ENCODE measurements around the gene CXCL5. TPM values are rescaled to one million over a fixed set of nuclear protein-coding genes. Genes with fewer than 3 reads are reported as not detected.
A peak's percentile ranks its signal among the peaks of the same experiment; 100 is the strongest.

CXCL5 gene
- total RNA-seq, 1 donor from 2014 or later, result 0.45 TPM

- H3K27me3 Mint-ChIP-seq (ENCODE audit: low read depth), result peaks cover 50% of the 10 kb centered on the region
- H3K9me3 Mint-ChIP-seq, result peaks cover 13% of the 10 kb centered on the region
- DNase-seq (ENCODE audit: low spot score in 2 of 2, unreplicated experiment in 2 of 2), result no peak
- H3K4me3 Mint-ChIP-seq, result no peak overlapping the region
- H3K27ac Mint-ChIP-seq, result no peak overlapping the region
- H3K36me3 Mint-ChIP-seq, result no peaks in the 10 kb centered on the region
- TF ChIP-seq CTCF (IDR thresholded peaks at IDR 0.05; ENCODE audit: unreplicated experiment), result no peak
- peaks cover 5% of the 10 kb centered on the region for H3K4me1 Mint-ChIP-seq
Observed at GRCh38 chr4:74042681-74043080, 44.2 kb upstream of the CXCL5 start.

- no peak for TF ChIP-seq CTCF (IDR thresholded peaks at IDR 0.05; ENCODE audit: unreplicated experiment)
- H3K4me3 Mint-ChIP-seq, result no peak overlapping the region
- no peak for DNase-seq (ENCODE audit: low spot score in 2 of 2, unreplicated experiment in 2 of 2)
- peaks cover 5% of the 10 kb centered on the region for H3K4me1 Mint-ChIP-seq
- no peaks in the 10 kb centered on the region for H3K36me3 Mint-ChIP-seq
- H3K9me3 Mint-ChIP-seq, result peaks cover under 1% of the 10 kb centered on the region
- peaks cover 57% of the 10 kb centered on the region for H3K27me3 Mint-ChIP-seq (ENCODE audit: low read depth)
- no peak overlapping the region for H3K27ac Mint-ChIP-seq
Observed at GRCh38 chr4:74041418-74041817, 42.9 kb upstream of the CXCL5 start.

- no peak for DNase-seq (ENCODE audit: low spot score in 2 of 2, unreplicated experiment in 2 of 2)
- peak overlapping the region; percentile 81 for H3K4me3 Mint-ChIP-seq
- no peak overlapping the region for H3K27ac Mint-ChIP-seq
- H3K4me1 Mint-ChIP-seq, result peaks cover 5% of the 10 kb centered on the region
- peaks cover 69% of the 10 kb centered on the region for H3K27me3 Mint-ChIP-seq (ENCODE audit: low read depth)
- H3K9me3 Mint-ChIP-seq, result no peaks in the 10 kb centered on the region
- TF ChIP-seq CTCF (IDR thresholded peaks at IDR 0.05; ENCODE audit: unreplicated experiment), result no peak
- no peaks in the 10 kb centered on the region for H3K36me3 Mint-ChIP-seq
Observed at GRCh38 chr4:74039315-74039763, 40.9 kb upstream of the CXCL5 start.

GRCh38 chr4:74038425-74039314 is 40.2 kb upstream of the CXCL5 start, which contains the start of gene CXCL3:
Gene CXCL3 (minus strand): TSS chr4:74038689. CDS start chr4:74038611, 78 bp downstream.
- H3K4me1 Mint-ChIP-seq, result peaks cover 5% of the 10 kb centered on the region
- H3K27me3 Mint-ChIP-seq (ENCODE audit: low read depth), result peaks cover 69% of the 10 kb centered on the region
- H3K36me3 Mint-ChIP-seq, result no peaks in the 10 kb centered on the region
- no peak within 1 kb of the TSS for H3K27ac Mint-ChIP-seq
- TF ChIP-seq CTCF (IDR thresholded peaks at IDR 0.05; ENCODE audit: unreplicated experiment), result no peak
- H3K4me3 Mint-ChIP-seq, result peak within 1 kb of the TSS; percentile 81
- no peaks in the 10 kb centered on the region for H3K9me3 Mint-ChIP-seq
- peak; percentile 40 to 73 for DNase-seq (ENCODE audit: low spot score in 2 of 2, unreplicated experiment in 2 of 2)

- no peak overlapping the region for H3K27ac Mint-ChIP-seq
- peaks cover 64% of the 10 kb centered on the region for H3K27me3 Mint-ChIP-seq (ENCODE audit: low read depth)
- no peak for DNase-seq (ENCODE audit: low spot score in 2 of 2, unreplicated experiment in 2 of 2)
- H3K36me3 Mint-ChIP-seq, result no peaks in the 10 kb centered on the region
- no peak for TF ChIP-seq CTCF (IDR thresholded peaks at IDR 0.05; ENCODE audit: unreplicated experiment)
- peak overlapping the region; percentile 81 for H3K4me3 Mint-ChIP-seq
- H3K9me3 Mint-ChIP-seq, result no peaks in the 10 kb centered on the region
- peaks cover 5% of the 10 kb centered on the region for H3K4me1 Mint-ChIP-seq
Observed at GRCh38 chr4:74038086-74038424, 39.6 kb upstream of the CXCL5 start.

Measured in mesothelial cell of epicardium (in vitro differentiated cells).